Measurements from ENCODE around the gene ACE.
"Not testable (repeated sequence)": the region's sequence is repeated elsewhere in the genome, so short reads cannot be mapped to it uniquely, and the experiment has no call there.

Gene ACE

GRCh38 chr17:63444457-63444856 lies 32.4 kb upstream of the ACE start:
- DNase-seq (ENCODE audit: low read depth) = no peak

- DNase-seq (ENCODE audit: low read depth) = no peak
Measured at GRCh38 chr17:63445065-63445464, 31.8 kb upstream of the ACE start.

- peak; percentile 50 for DNase-seq (ENCODE audit: low read depth)
Measured at GRCh38 chr17:63445571-63445953, 31.3 kb upstream of the ACE start.

GRCh38 chr17:63445954-63446752 lies 30.7 kb upstream of the ACE start, which contains the start of gene CYB561:
Gene CYB561, minus strand, starts transcription at chr17:63446306. Its CDS starts 8,759 bp downstream, at chr17:63437547.
- peak; percentile 62 for DNase-seq (ENCODE audit: low read depth)

GRCh38 chr17:63446753-63447470 lies 29.9 kb upstream of the ACE start:
- peak; percentile 24 for DNase-seq (ENCODE audit: low read depth)

GRCh38 chr17:63447471-63448009 lies 29.3 kb upstream of the ACE start:
- DNase-seq (ENCODE audit: low read depth) = no peak

GRCh38 chr17:63448655-63449054 lies 28.2 kb upstream of the ACE start:
- no peak for DNase-seq (ENCODE audit: low read depth)

GRCh38 chr17:63450551-63450950 lies 26.3 kb upstream of the ACE start:
- no peak for DNase-seq (ENCODE audit: low read depth)

GRCh38 chr17:63451150-63451549 lies 25.7 kb upstream of the ACE start:
- no peak for DNase-seq (ENCODE audit: low read depth)

GRCh38 chr17:63452046-63452961 lies 24.6 kb upstream of the ACE start:
- DNase-seq (ENCODE audit: low read depth) = no peak

- no peak for DNase-seq (ENCODE audit: low read depth)
Measured at GRCh38 chr17:63452962-63453551, 23.8 kb upstream of the ACE start.

GRCh38 chr17:63454357-63454756 lies 22.5 kb upstream of the ACE start:
- DNase-seq (ENCODE audit: low read depth) = not testable (repeated sequence)

GRCh38 chr17:63454915-63455314 lies 21.9 kb upstream of the ACE start:
- DNase-seq (ENCODE audit: low read depth) = no peak

- no peak for DNase-seq (ENCODE audit: low read depth)
Measured at GRCh38 chr17:63455417-63455816, 21.4 kb upstream of the ACE start.

GRCh38 chr17:63458478-63458877 lies 18.4 kb upstream of the ACE start:
- DNase-seq (ENCODE audit: low read depth) = no peak

GRCh38 chr17:63460018-63460417 lies 16.8 kb upstream of the ACE start:
- no peak for DNase-seq (ENCODE audit: low read depth)

GRCh38 chr17:63463771-63464170 lies 13.1 kb upstream of the ACE start:
- no peak for DNase-seq (ENCODE audit: low read depth)

GRCh38 chr17:63464691-63465236 lies 12.1 kb upstream of the ACE start:
- no peak for DNase-seq (ENCODE audit: low read depth)

- DNase-seq (ENCODE audit: low read depth) = not testable (repeated sequence)
Measured at GRCh38 chr17:63468099-63468498, 8.8 kb upstream of the ACE start.

- no peak for DNase-seq (ENCODE audit: low read depth)
Measured at GRCh38 chr17:63474174-63474573, 2.7 kb upstream of the ACE start.
